ENCODE measurements around the gene TP53I3. TPM values are rescaled to one million over a fixed set of nuclear protein-coding genes. Genes with fewer than 3 reads are reported as not detected.
"Not testable (repeated sequence)": the region's sequence is repeated elsewhere in the genome, so short reads cannot be mapped to it uniquely, and the experiment has no call there.

TP53I3 gene
- total RNA-seq, 3 donors from 2014 or later: 19.2 to 24.3 (median 19.6) TPM

GRCh38 chr2:24046930-24047702 is 37.5 kb downstream of the TP53I3 start, which contains the start of gene WDCP:
WDCP (minus strand) TSS chr2:24047391; CDS start chr2:24039494, 7,897 bp downstream.
- Histone ChIP-seq H3K9me3 (no peaks in the 10 kb centered on the region), H3K27ac (peak within 1 kb of the TSS; percentile 46 to 66), H3K4me3 (peak within 1 kb of the TSS; percentile 73 to 79 (median 78)), H3K27me3 (no peaks in the 10 kb centered on the region), H3K36me3 (no peaks in the 10 kb centered on the region), H3K4me1 (peaks cover 0 to 7% of the 10 kb centered on the region in 2 donors)
- intact Hi-C loops (cut with DNase I; ENCODE audit: low total_unique reads): no loop called here
- peak; percentile 91 to 97 for DNase-seq (ENCODE audit: low spot score in 2 of 2)
- peak in 2 of 3 donors; percentile 49 to 59 for TF ChIP-seq POLR2AphosphoS5 (IDR thresholded peaks at IDR 0.05)
- no peak for TF ChIP-seq POLR2A (IDR thresholded peaks at IDR 0.05)
- TF ChIP-seq CTCF (IDR thresholded peaks at IDR 0.05): peak in 1 of 3 donors; percentile 10

- Histone ChIP-seq H3K9me3 (no peaks in the 10 kb centered on the region), H3K36me3 (no peaks in the 10 kb centered on the region), H3K27me3 (no peaks in the 10 kb centered on the region), H3K4me1 (peaks cover 0 to 7% of the 10 kb centered on the region in 2 donors), H3K4me3 (peak overlapping the region; percentile 73 to 79 (median 78)), H3K27ac (no peak overlapping the region)
- TF ChIP-seq CTCF (IDR thresholded peaks at IDR 0.05): no peak
- TF ChIP-seq POLR2A (IDR thresholded peaks at IDR 0.05): no peak
- TF ChIP-seq POLR2AphosphoS5 (IDR thresholded peaks at IDR 0.05): no peak
- intact Hi-C loops (cut with DNase I; ENCODE audit: low total_unique reads): no loop called here
- no peak for DNase-seq (ENCODE audit: low spot score in 2 of 2)
Observed at GRCh38 chr2:24046599-24046929, 38.1 kb downstream of the TP53I3 start.

GRCh38 chr2:24045511-24046508 is 38.8 kb downstream of the TP53I3 start:
- intact Hi-C loops (cut with DNase I; ENCODE audit: low total_unique reads): no loop called here
- H3K27me3 ChIP-seq: no peaks in the 10 kb centered on the region
- DNase-seq (ENCODE audit: low spot score in 2 of 2): no peak
- TF ChIP-seq CTCF (IDR thresholded peaks at IDR 0.05) (no peak), POLR2AphosphoS5 (IDR thresholded peaks at IDR 0.05) (no peak), POLR2A (IDR thresholded peaks at IDR 0.05) (no peak)
- H3K36me3 ChIP-seq: no peaks in the 10 kb centered on the region
- H3K9me3 ChIP-seq: no peaks in the 10 kb centered on the region
- H3K27ac ChIP-seq: no peak overlapping the region
- peaks cover 0 to 7% of the 10 kb centered on the region in 2 donors for H3K4me1 ChIP-seq
- peak overlapping the region in 2 of 3 donors; percentile 73 to 79 for H3K4me3 ChIP-seq

- DNase-seq (ENCODE audit: low spot score in 2 of 2); H3K27me3 ChIP-seq; H3K36me3 ChIP-seq; H3K4me3 ChIP-seq; intact Hi-C loops (cut with DNase I; ENCODE audit: low total_unique reads); H3K9me3 ChIP-seq; H3K4me1 ChIP-seq; H3K27ac ChIP-seq: not testable (repeated sequence)
Observed at GRCh38 chr2:24043133-24043532, 41.5 kb downstream of the TP53I3 start.

- DNase-seq (ENCODE audit: low spot score in 2 of 2): no peak
- intact Hi-C loops (cut with DNase I; ENCODE audit: low total_unique reads): no loop called here
Observed at GRCh38 chr2:24040511-24040910, 44.1 kb downstream of the TP53I3 start.

More at GRCh38 chr2:24040511-24040910, 44.1 kb downstream of the TP53I3 start:
- no peak overlapping the region for H3K27ac ChIP-seq
- no peaks in the 10 kb centered on the region for H3K27me3 ChIP-seq
- H3K4me1 ChIP-seq: no peaks in the 10 kb centered on the region
- TF ChIP-seq POLR2A (IDR thresholded peaks at IDR 0.05) (no peak), CTCF (IDR thresholded peaks at IDR 0.05) (no peak), POLR2AphosphoS5 (IDR thresholded peaks at IDR 0.05) (no peak)
- no peak overlapping the region for H3K4me3 ChIP-seq
- H3K36me3 ChIP-seq: no peaks in the 10 kb centered on the region
- no peaks in the 10 kb centered on the region for H3K9me3 ChIP-seq

Measured in breast epithelium (tissue), 4 donors.